Muscle layer of colon (tissue), 2 donors: Measurements from ENCODE around the gene CTBP1.

Experiments used
- H3K27ac ChIP-seq: one replicate; pipeline ENCODE4 v1.7.0; 2013; ENCODE audit warnings: low read depth, mild to moderate bottlenecking, low read length, moderate library complexity
- H3K27me3 ChIP-seq, 2 donors: one replicate each; pipeline ENCODE4 v1.7.0; 2013; ENCODE audit warnings: low read length in 2 of 2, mild to moderate bottlenecking in 2 of 2; ENCODE audit not compliant: insufficient read depth in 2 of 2, control insufficient read depth in 1 of 2
- H3K36me3 ChIP-seq: one replicate; pipeline ENCODE4 v1.7.0; 2013; ENCODE audit warnings: mild to moderate bottlenecking, low read length; ENCODE audit not compliant: insufficient read depth
- H3K4me1 ChIP-seq: one replicate; pipeline ENCODE4 v1.7.0; 2013; ENCODE audit warnings: mild to moderate bottlenecking, low read length; ENCODE audit not compliant: insufficient read depth
- H3K4me3 ChIP-seq, 2 donors: one replicate each; pipeline ENCODE4 v1.7.0; 2013; ENCODE audit warnings: low read length in 2 of 2, low read depth in 1 of 2, mild to moderate bottlenecking in 1 of 2, moderate library complexity in 1 of 2
- H3K9ac ChIP-seq: one replicate; pipeline ENCODE4 v1.7.0; 2013; ENCODE audit warnings: low read length
- H3K9me3 ChIP-seq: one replicate; pipeline ENCODE4 v1.7.0; 2013; ENCODE audit warnings: mild to moderate bottlenecking, low read length
- donor health status: abdominal sarcoma.
- donor health status: Adenocarcinoma of cecum.

The CTBP1 gene

GRCh38 chr4:1247864-1248244 lies 1.1 kb downstream of the CTBP1 start:
- H3K4me1 ChIP-seq: peaks cover 60% of the 10 kb centered on the region
- peak overlapping the region; percentile 58 to 67 for H3K4me3 ChIP-seq
- H3K36me3 ChIP-seq: peaks cover 4% of the 10 kb centered on the region
- H3K27me3 ChIP-seq: no peaks in the 10 kb centered on the region
- no peaks in the 10 kb centered on the region for H3K9me3 ChIP-seq
- peak overlapping the region; percentile 76 for H3K9ac ChIP-seq
- peak overlapping the region; percentile 96 for H3K27ac ChIP-seq

- Histone ChIP-seq H3K27ac (peak overlapping the region; percentile 96), H3K9ac (peak overlapping the region; percentile 76), H3K4me1 (peaks cover 67% of the 10 kb centered on the region), H3K4me3 (peak overlapping the region; percentile 58 to 67), H3K9me3 (no peaks in the 10 kb centered on the region), H3K36me3 (peaks cover 4% of the 10 kb centered on the region), H3K27me3 (no peaks in the 10 kb centered on the region)
These were observed 1.7 kb downstream of the CTBP1 start for GRCh38 chr4:1246901-1247863.

- Histone ChIP-seq H3K9me3 (no peaks in the 10 kb centered on the region), H3K27me3 (no peaks in the 10 kb centered on the region), H3K4me3 (peak overlapping the region in 1 of 2 donors; percentile 67), H3K36me3 (no peaks in the 10 kb centered on the region), H3K4me1 (peaks cover 73% of the 10 kb centered on the region), H3K27ac (peak overlapping the region; percentile 96), H3K9ac (peak overlapping the region; percentile 76)
These were observed 2.6 kb downstream of the CTBP1 start for GRCh38 chr4:1246111-1246881.

- H3K27me3 ChIP-seq: no peaks in the 10 kb centered on the region
- H3K4me1 ChIP-seq: peaks cover 66% of the 10 kb centered on the region
- H3K36me3 ChIP-seq: no peaks in the 10 kb centered on the region
- no peaks in the 10 kb centered on the region for H3K9me3 ChIP-seq
- H3K9ac ChIP-seq: no peak overlapping the region
- peak overlapping the region in 1 of 2 donors; percentile 67 for H3K4me3 ChIP-seq
- H3K27ac ChIP-seq: no peak overlapping the region
These were observed 3.4 kb downstream of the CTBP1 start for GRCh38 chr4:1245481-1246051.

- Histone ChIP-seq H3K4me1 (peaks cover 61% of the 10 kb centered on the region), H3K9ac (no peak overlapping the region), H3K9me3 (no peaks in the 10 kb centered on the region), H3K27ac (no peak overlapping the region), H3K36me3 (peaks cover 2% of the 10 kb centered on the region), H3K4me3 (no peak overlapping the region), H3K27me3 (no peaks in the 10 kb centered on the region)
These were observed 3.9 kb downstream of the CTBP1 start for GRCh38 chr4:1244978-1245471.

GRCh38 chr4:1244081-1244977 lies 4.6 kb downstream of the CTBP1 start:
- H3K36me3 ChIP-seq: peaks cover 7% of the 10 kb centered on the region
- no peak overlapping the region for H3K4me3 ChIP-seq
- H3K27me3 ChIP-seq: no peaks in the 10 kb centered on the region
- H3K4me1 ChIP-seq: peaks cover 57% of the 10 kb centered on the region
- no peak overlapping the region for H3K27ac ChIP-seq
- H3K9me3 ChIP-seq: no peaks in the 10 kb centered on the region
- no peak overlapping the region for H3K9ac ChIP-seq

GRCh38 chr4:1243451-1244080 lies 5.4 kb downstream of the CTBP1 start:
- H3K4me1 ChIP-seq: peaks cover 57% of the 10 kb centered on the region
- no peaks in the 10 kb centered on the region for H3K27me3 ChIP-seq
- H3K4me3 ChIP-seq: no peak overlapping the region
- no peak overlapping the region for H3K9ac ChIP-seq
- H3K36me3 ChIP-seq: peaks cover 7% of the 10 kb centered on the region
- no peak overlapping the region for H3K27ac ChIP-seq
- no peaks in the 10 kb centered on the region for H3K9me3 ChIP-seq

- H3K27ac ChIP-seq: no peak overlapping the region
- H3K27me3 ChIP-seq: no peaks in the 10 kb centered on the region
- no peak overlapping the region for H3K9ac ChIP-seq
- H3K36me3 ChIP-seq: peaks cover 7% of the 10 kb centered on the region
- peaks cover 57% of the 10 kb centered on the region for H3K4me1 ChIP-seq
- H3K9me3 ChIP-seq: no peaks in the 10 kb centered on the region
- no peak overlapping the region for H3K4me3 ChIP-seq
These were observed 6.2 kb downstream of the CTBP1 start for GRCh38 chr4:1242506-1243450.

- Histone ChIP-seq H3K9ac (no peak overlapping the region), H3K4me1 (peaks cover 53% of the 10 kb centered on the region), H3K36me3 (peaks cover 11% of the 10 kb centered on the region), H3K9me3 (no peaks in the 10 kb centered on the region), H3K27me3 (no peaks in the 10 kb centered on the region), H3K27ac (no peak overlapping the region), H3K4me3 (no peak overlapping the region)
These were observed 6.9 kb downstream of the CTBP1 start for GRCh38 chr4:1241936-1242505.
